Measurements from ENCODE around the gene LRRC4C. TPM values are rescaled to one million over a fixed set of nuclear protein-coding genes. Genes with fewer than 3 reads are reported as not detected.

The LRRC4C gene
- total RNA-seq, 3 donors from 2014 or later (not counting 1 experiment from before 2014, with no cell fraction given), result not detected

DNA sequence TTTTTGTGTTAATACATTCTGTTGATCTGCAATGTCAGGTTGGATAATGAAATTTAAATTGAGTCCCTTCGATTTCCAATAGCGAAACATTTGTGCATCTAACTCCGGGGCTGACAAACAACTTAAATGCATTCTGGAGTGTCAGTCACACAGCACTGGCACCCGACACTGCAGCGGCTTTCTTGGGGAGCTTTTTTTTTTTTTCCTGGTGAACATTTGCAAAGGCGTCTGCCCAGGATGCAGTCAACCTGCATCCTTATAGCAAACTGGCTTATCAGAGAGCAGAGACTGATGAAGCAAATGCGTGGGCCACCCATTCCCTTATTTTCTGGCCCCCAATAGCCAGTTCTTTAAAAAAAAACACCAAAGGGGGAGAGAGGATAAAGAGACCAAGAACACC is 1167.7 kb downstream of the LRRC4C start:
- H3K4me3 ChIP-seq (ENCODE audit: low read length), result no peak overlapping the region
- no peaks in the 10 kb centered on the region for H3K27me3 ChIP-seq (ENCODE audit: control insufficient read depth, insufficient read depth, low read length)
- H3K27me3 Mint-ChIP-seq (ENCODE audit: low read depth in 2 of 2), result peaks cover 5 to 7% of the 10 kb centered on the region in 2 donors
- TF ChIP-seq, protein P1, sequence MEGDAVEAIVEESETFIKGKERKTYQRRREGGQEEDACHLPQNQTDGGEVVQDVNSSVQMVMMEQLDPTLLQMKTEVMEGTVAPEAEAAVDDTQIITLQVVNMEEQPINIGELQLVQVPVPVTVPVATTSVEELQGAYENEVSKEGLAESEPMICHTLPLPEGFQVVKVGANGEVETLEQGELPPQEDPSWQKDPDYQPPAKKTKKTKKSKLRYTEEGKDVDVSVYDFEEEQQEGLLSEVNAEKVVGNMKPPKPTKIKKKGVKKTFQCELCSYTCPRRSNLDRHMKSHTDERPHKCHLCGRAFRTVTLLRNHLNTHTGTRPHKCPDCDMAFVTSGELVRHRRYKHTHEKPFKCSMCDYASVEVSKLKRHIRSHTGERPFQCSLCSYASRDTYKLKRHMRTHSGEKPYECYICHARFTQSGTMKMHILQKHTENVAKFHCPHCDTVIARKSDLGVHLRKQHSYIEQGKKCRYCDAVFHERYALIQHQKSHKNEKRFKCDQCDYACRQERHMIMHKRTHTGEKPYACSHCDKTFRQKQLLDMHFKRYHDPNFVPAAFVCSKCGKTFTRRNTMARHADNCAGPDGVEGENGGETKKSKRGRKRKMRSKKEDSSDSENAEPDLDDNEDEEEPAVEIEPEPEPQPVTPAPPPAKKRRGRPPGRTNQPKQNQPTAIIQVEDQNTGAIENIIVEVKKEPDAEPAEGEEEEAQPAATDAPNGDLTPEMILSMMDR (IDR thresholded peaks at IDR 0.05), result no peak
- no peaks in the 10 kb centered on the region for H3K36me3 Mint-ChIP-seq
- H3K36me3 ChIP-seq (ENCODE audit: control insufficient read depth, insufficient read depth, low read length), result no peaks in the 10 kb centered on the region
- H3K9me3 Mint-ChIP-seq, result peaks cover 0 to 2% of the 10 kb centered on the region in 2 donors
- WGBS (ENCODE audit: insufficient coverage), result 40% methylated on average over 7 of the region's 7 CpGs
- intact Hi-C loops (cut with micrococcal nuclease), result no loop called here
- H3K9me3 ChIP-seq (ENCODE audit: control insufficient read depth, insufficient read depth, low read length), result no peaks in the 10 kb centered on the region
- H3K27ac ChIP-seq (ENCODE audit: low read length), result no peak overlapping the region
- H3K4me1 ChIP-seq (ENCODE audit: control insufficient read depth, insufficient read depth, low read length), result no peaks in the 10 kb centered on the region
- H3K4me1 Mint-ChIP-seq, result peaks cover 6 to 7% of the 10 kb centered on the region in 2 donors
- DNase-seq, result no peak
- H3K4me3 Mint-ChIP-seq, result no peak overlapping the region
- no peak overlapping the region for H3K27ac Mint-ChIP-seq
- no peak for ATAC-seq

DNA sequence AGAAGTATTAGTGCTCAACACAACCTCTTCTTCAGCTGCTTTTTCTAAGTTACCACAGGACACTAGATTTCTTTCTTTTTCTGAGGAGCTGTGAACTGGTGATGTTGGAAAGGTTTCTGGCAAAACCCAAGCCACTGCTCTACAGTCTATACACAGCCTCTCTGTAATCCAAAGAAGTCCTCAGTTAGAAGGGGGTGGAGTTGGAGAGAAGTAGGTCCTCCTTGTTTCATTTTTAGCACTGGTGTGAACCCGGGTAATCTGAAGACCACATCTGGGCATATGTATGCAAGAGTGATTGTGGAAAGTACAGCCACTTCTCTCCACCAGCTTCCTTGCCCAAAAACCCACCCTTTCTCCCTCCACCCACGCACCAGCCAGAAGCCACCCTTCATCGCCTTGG is 1168.1 kb downstream of the LRRC4C start:
- H3K9me3 Mint-ChIP-seq, result peaks cover 0 to 2% of the 10 kb centered on the region in 2 donors
- H3K4me1 Mint-ChIP-seq, result peaks cover 6 to 7% of the 10 kb centered on the region in 2 donors
- ATAC-seq (no peak), DNase-seq (no peak)
- Histone ChIP-seq H3K27ac (ENCODE audit: low read length) (no peak overlapping the region), H3K36me3 (ENCODE audit: control insufficient read depth, insufficient read depth, low read length) (no peaks in the 10 kb centered on the region), H3K9me3 (ENCODE audit: control insufficient read depth, insufficient read depth, low read length) (no peaks in the 10 kb centered on the region), H3K4me1 (ENCODE audit: control insufficient read depth, insufficient read depth, low read length) (no peaks in the 10 kb centered on the region), H3K4me3 (ENCODE audit: low read length) (no peak overlapping the region), H3K27me3 (ENCODE audit: control insufficient read depth, insufficient read depth, low read length) (no peaks in the 10 kb centered on the region)
- no peaks in the 10 kb centered on the region for H3K36me3 Mint-ChIP-seq
- WGBS (ENCODE audit: insufficient coverage), result no CpG with 5 or more reads among the region's 3 CpGs
- TF ChIP-seq, protein P1 (IDR thresholded peaks at IDR 0.05), result no peak
- H3K27ac Mint-ChIP-seq, result no peak overlapping the region
- no peak overlapping the region for H3K4me3 Mint-ChIP-seq
- intact Hi-C loops (cut with micrococcal nuclease), result no loop called here
- H3K27me3 Mint-ChIP-seq (ENCODE audit: low read depth in 2 of 2), result peaks cover 5 to 7% of the 10 kb centered on the region in 2 donors

DNA sequence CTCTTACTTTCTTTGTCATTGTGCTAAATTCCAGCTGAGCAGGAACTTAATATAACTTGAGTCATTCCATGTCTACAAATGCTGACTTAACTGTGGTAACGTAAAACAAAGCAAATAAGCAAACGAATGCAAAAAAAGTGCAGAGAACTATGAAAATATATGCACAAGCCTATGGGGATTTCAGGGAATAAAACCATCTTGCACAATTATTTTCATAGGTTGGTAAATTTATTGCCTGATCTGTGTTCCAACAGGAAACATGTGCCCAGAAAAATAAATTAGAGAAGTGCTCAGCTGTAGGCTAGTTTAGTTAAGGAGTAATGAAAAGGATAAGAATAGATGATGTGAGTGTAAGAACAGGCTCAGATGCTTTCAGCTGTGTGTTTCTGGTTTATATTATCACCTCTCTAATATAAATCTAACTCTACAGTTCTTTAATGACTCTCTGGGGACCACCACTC is 1169.3 kb downstream of the LRRC4C start:
- H3K4me1 ChIP-seq (ENCODE audit: control insufficient read depth, insufficient read depth, low read length), result no peaks in the 10 kb centered on the region
- H3K27me3 ChIP-seq (ENCODE audit: control insufficient read depth, insufficient read depth, low read length), result no peaks in the 10 kb centered on the region
- Mint-ChIP-seq H3K4me1 (peaks cover 6 to 7% of the 10 kb centered on the region in 2 donors), H3K27me3 (ENCODE audit: low read depth in 2 of 2) (peaks cover 5 to 7% of the 10 kb centered on the region in 2 donors), H3K9me3 (peaks cover 0 to 2% of the 10 kb centered on the region in 2 donors), H3K27ac (no peak overlapping the region), H3K36me3 (no peaks in the 10 kb centered on the region), H3K4me3 (no peak overlapping the region)
- no peaks in the 10 kb centered on the region for H3K36me3 ChIP-seq (ENCODE audit: control insufficient read depth, insufficient read depth, low read length)
- H3K4me3 ChIP-seq (ENCODE audit: low read length), result no peak overlapping the region
- intact Hi-C loops (cut with micrococcal nuclease), result no loop called here
- no peak overlapping the region for H3K27ac ChIP-seq (ENCODE audit: low read length)
- ATAC-seq (no peak), DNase-seq (no peak)
- TF ChIP-seq, protein P1 (IDR thresholded peaks at IDR 0.05), result no peak
- 26% methylated on average over 2 of the region's 2 CpGs for WGBS (ENCODE audit: insufficient coverage)
- no peaks in the 10 kb centered on the region for H3K9me3 ChIP-seq (ENCODE audit: control insufficient read depth, insufficient read depth, low read length)

DNA sequence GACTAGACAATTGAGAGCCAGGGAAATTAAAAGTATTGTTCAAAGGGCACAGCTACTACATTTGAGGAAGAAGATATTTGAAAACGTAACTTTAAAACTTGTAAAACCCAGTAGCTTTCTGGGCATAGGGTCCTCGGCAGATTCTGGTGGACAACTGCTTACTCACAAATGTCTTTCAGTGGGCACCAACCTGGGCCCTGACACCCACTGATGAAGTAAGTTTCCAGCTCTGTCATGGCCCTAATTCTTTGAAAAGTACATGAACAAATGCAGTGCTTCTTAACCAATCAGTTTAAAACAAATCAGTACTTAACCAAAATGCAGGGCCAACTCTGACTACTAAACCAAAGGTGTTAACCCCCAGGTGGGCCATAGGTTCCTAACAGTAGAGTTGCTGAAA is 1170.1 kb downstream of the LRRC4C start:
- Mint-ChIP-seq H3K4me1 (peaks cover 6 to 7% of the 10 kb centered on the region in 2 donors), H3K36me3 (no peaks in the 10 kb centered on the region), H3K4me3 (no peak overlapping the region), H3K27me3 (ENCODE audit: low read depth in 2 of 2) (peaks cover 5 to 7% of the 10 kb centered on the region in 2 donors), H3K9me3 (peaks cover 4% of the 10 kb centered on the region in 2 donors), H3K27ac (no peak overlapping the region)
- TF ChIP-seq, protein P1 (IDR thresholded peaks at IDR 0.05), result no peak
- Histone ChIP-seq H3K27me3 (ENCODE audit: control insufficient read depth, insufficient read depth, low read length) (no peaks in the 10 kb centered on the region), H3K36me3 (ENCODE audit: control insufficient read depth, insufficient read depth, low read length) (no peaks in the 10 kb centered on the region), H3K4me3 (ENCODE audit: low read length) (no peak overlapping the region), H3K9me3 (ENCODE audit: control insufficient read depth, insufficient read depth, low read length) (no peaks in the 10 kb centered on the region), H3K27ac (ENCODE audit: low read length) (no peak overlapping the region), H3K4me1 (ENCODE audit: control insufficient read depth, insufficient read depth, low read length) (no peaks in the 10 kb centered on the region)
- no peak for DNase-seq
- ATAC-seq, result no peak
- WGBS (ENCODE audit: insufficient coverage), result 77% methylated on average over 2 of the region's 2 CpGs
- intact Hi-C loops (cut with micrococcal nuclease), result no loop called here

Measured in natural killer cell (primary cell).